HEK293 (cell line): Measurements from ENCODE around the gene LRRN4CL.

Source experiments
- CTCF ChIA-PET: fragments of 350-600 bp; formaldehyde crosslinking; extraction: SDS; loops from one replicate; lab custom pipeline; 2021; ENCODE audit warnings: antibody characterized with exemption; lab: Yijun Ruan, JAX
- POLR2A ChIA-PET: fragments of 300-600 bp; formaldehyde crosslinking; extraction: SDS; loops from one replicate; lab custom pipeline; 2020; ENCODE audit warnings: antibody characterized with exemption, inconsistent platforms; lab: Yijun Ruan, JAX
- H3K27ac ChIP-seq: fragments of 200-500 bp; sonication (Bioruptor generic); 2 replicates; pipeline ENCODE4 v1.5.1; 2014; ENCODE audit warnings: low read depth, low read length, control low read depth, inconsistent platforms; ENCODE audit errors: extremely low read depth
- H3K36me3 ChIP-seq, 2 experiments: fragments of 200-500 bp in 1 of 2; sonication (Bioruptor generic) in 1 of 2; 1 replicate in 1 of 2; 2 replicates in 1 of 2; pipeline ENCODE4 v1.5.1; 2014 to 2017; ENCODE audit warnings: inconsistent platforms in 2 of 2, low read length in 2 of 2; ENCODE audit not compliant: control insufficient read depth in 2 of 2, insufficient read depth in 1 of 2
- H3K4me1 ChIP-seq: fragments of 200-500 bp; sonication (Bioruptor generic); 2 replicates; pipeline ENCODE4 v1.5.1; 2014; ENCODE audit warnings: mild to moderate bottlenecking, low read length, inconsistent platforms; ENCODE audit not compliant: control insufficient read depth, insufficient read depth
- H3K4me3 ChIP-seq: 2 replicates; pipeline ENCODE4 v1.5.1; 2011; ENCODE audit warnings: low read depth, mild to moderate bottlenecking, control low read depth, low read length, moderate library complexity
- H3K9me3 ChIP-seq: fragments of 200-500 bp; sonication (Bioruptor generic); 2 replicates; pipeline ENCODE4 v1.5.1; 2014; ENCODE audit warnings: low read depth, low read length, inconsistent platforms; ENCODE audit not compliant: control insufficient read depth, insufficient read depth
- BCL11A ChIP-seq: fragments of 450-650 bp; formaldehyde crosslinking; IDR thresholded peaks from 2 replicates; pipeline ENCODE4 v1.5.1; 2016; ENCODE audit warnings: low read depth, missing biosample characterization, missing genetic modification characterization
- GLI2 ChIP-seq: fragments of 450-650 bp; formaldehyde crosslinking; IDR thresholded peaks from 2 replicates; pipeline ENCODE4; 2017; ENCODE audit warnings: missing biosample characterization, missing genetic modification characterization, low read depth, borderline replicate concordance
- KLF1 ChIP-seq: fragments of 450-650 bp; formaldehyde crosslinking; IDR thresholded peaks from 2 replicates; pipeline ENCODE4 v1.5.1; 2016; ENCODE audit warnings: missing biosample characterization, missing genetic modification characterization
- KLF9 ChIP-seq: fragments of 450-650 bp; formaldehyde crosslinking; IDR thresholded peaks from 2 replicates; pipeline ENCODE4 v1.5.1; 2016; ENCODE audit warnings: missing biosample characterization, missing genetic modification characterization, low read depth
- SP2 ChIP-seq: fragments of 450-650 bp; formaldehyde crosslinking; IDR thresholded peaks from 2 replicates; pipeline ENCODE4 v1.5.1; 2016; ENCODE audit warnings: missing biosample characterization, missing genetic modification characterization
- SP3 ChIP-seq: fragments of 450-650 bp; formaldehyde crosslinking; IDR thresholded peaks from 2 replicates; pipeline ENCODE4 v1.5.1; 2016; ENCODE audit warnings: missing biosample characterization, missing genetic modification characterization
- SP7 ChIP-seq: fragments of 450-650 bp; formaldehyde crosslinking; IDR thresholded peaks from 2 replicates; pipeline ENCODE4 v1.5.1; 2016; ENCODE audit warnings: missing biosample characterization, missing genetic modification characterization
- TCF7L2 ChIP-seq: IDR thresholded peaks from 2 replicates; pipeline ENCODE4 v1.6.1; 2011; ENCODE audit warnings: low read depth, mild to moderate bottlenecking, inconsistent platforms, low read length, moderate library complexity, borderline replicate concordance
- ZBTB17 ChIP-seq: fragments of 450-650 bp; formaldehyde crosslinking; IDR thresholded peaks from 2 replicates; pipeline ENCODE4 v1.5.1; 2016; ENCODE audit warnings: missing biosample characterization, missing genetic modification characterization
- ZBTB48 ChIP-seq: fragments of 450-650 bp; formaldehyde crosslinking; IDR thresholded peaks from 2 replicates; pipeline ENCODE4 v1.5.1; 2016; ENCODE audit warnings: missing biosample characterization, missing genetic modification characterization
- ZBTB8A ChIP-seq: fragments of 450-650 bp; formaldehyde crosslinking; IDR thresholded peaks from 2 replicates; pipeline ENCODE4 v1.5.1; 2016; ENCODE audit warnings: missing biosample characterization, missing genetic modification characterization
- ZEB2 ChIP-seq: fragments of 450-650 bp; formaldehyde crosslinking; IDR thresholded peaks from 2 replicates; pipeline ENCODE4 v1.5.1; 2016; ENCODE audit warnings: missing biosample characterization, missing genetic modification characterization
- ZFP37 ChIP-seq: fragments of 450-650 bp; formaldehyde crosslinking; IDR thresholded peaks from 2 replicates; pipeline ENCODE4 v1.5.1; 2016; ENCODE audit warnings: missing biosample characterization, missing genetic modification characterization
- ZNF114 ChIP-seq: fragments of 450-650 bp; formaldehyde crosslinking; IDR thresholded peaks from 2 replicates; pipeline ENCODE4 v1.5.0; 2017; ENCODE audit warnings: missing biosample characterization, missing genetic modification characterization
- ZNF16 ChIP-seq: fragments of 450-650 bp; formaldehyde crosslinking; IDR thresholded peaks from 2 replicates; pipeline ENCODE4 v1.5.1; 2016; ENCODE audit warnings: low read depth, missing biosample characterization, missing genetic modification characterization
- ZNF184 ChIP-seq: fragments of 450-650 bp; IDR thresholded peaks from 2 replicates; pipeline ENCODE4 v1.5.1; 2018; ENCODE audit warnings: missing biosample characterization, mild to moderate bottlenecking, missing genetic modification characterization
- ZNF221 ChIP-seq: fragments of 450-650 bp; formaldehyde crosslinking; IDR thresholded peaks from 2 replicates; pipeline ENCODE4 v1.5.1; 2017; ENCODE audit warnings: missing biosample characterization, missing genetic modification characterization, borderline replicate concordance
- ZNF311 ChIP-seq: fragments of 450-650 bp; formaldehyde crosslinking; IDR thresholded peaks from 2 replicates; pipeline ENCODE4 v1.5.1; 2017; ENCODE audit warnings: missing biosample characterization, missing genetic modification characterization, borderline replicate concordance
- ZNF521 ChIP-seq: fragments of 450-650 bp; formaldehyde crosslinking; IDR thresholded peaks from 2 replicates; pipeline ENCODE4 v1.5.1; 2017; ENCODE audit warnings: missing biosample characterization, mild to moderate bottlenecking, missing genetic modification characterization
- TF ChIP-seq, protein P1 (sequence below): fragments of 450-650 bp; formaldehyde crosslinking; IDR thresholded peaks from 2 replicates; pipeline ENCODE4 v1.5.1; 2016; ENCODE audit warnings: missing biosample characterization, missing genetic modification characterization
- TF ChIP-seq, protein P2 (sequence below): fragments of 450-650 bp; formaldehyde crosslinking; optimal IDR thresholded peaks from 2 replicates; pipeline ENCODE3; 2016; ENCODE audit warnings: missing biosample characterization, mild to moderate bottlenecking, missing genetic modification characterization
- TF ChIP-seq, protein P3 (sequence below): fragments of 450-650 bp; formaldehyde crosslinking; IDR thresholded peaks from 2 replicates; pipeline ENCODE4 v1.5.1; 2016; ENCODE audit warnings: missing biosample characterization, missing genetic modification characterization
- TF ChIP-seq, protein P4 (sequence below): fragments of 450-650 bp; formaldehyde crosslinking; IDR thresholded peaks from 2 replicates; pipeline ENCODE4 v1.5.1; 2017; ENCODE audit warnings: missing biosample characterization, missing genetic modification characterization
- TF ChIP-seq, protein P5 (sequence below): fragments of 450-650 bp; formaldehyde crosslinking; IDR thresholded peaks from 2 replicates; pipeline ENCODE4 v1.5.1; 2017; ENCODE audit warnings: missing biosample characterization, missing genetic modification characterization

LRRN4CL gene

DNA sequence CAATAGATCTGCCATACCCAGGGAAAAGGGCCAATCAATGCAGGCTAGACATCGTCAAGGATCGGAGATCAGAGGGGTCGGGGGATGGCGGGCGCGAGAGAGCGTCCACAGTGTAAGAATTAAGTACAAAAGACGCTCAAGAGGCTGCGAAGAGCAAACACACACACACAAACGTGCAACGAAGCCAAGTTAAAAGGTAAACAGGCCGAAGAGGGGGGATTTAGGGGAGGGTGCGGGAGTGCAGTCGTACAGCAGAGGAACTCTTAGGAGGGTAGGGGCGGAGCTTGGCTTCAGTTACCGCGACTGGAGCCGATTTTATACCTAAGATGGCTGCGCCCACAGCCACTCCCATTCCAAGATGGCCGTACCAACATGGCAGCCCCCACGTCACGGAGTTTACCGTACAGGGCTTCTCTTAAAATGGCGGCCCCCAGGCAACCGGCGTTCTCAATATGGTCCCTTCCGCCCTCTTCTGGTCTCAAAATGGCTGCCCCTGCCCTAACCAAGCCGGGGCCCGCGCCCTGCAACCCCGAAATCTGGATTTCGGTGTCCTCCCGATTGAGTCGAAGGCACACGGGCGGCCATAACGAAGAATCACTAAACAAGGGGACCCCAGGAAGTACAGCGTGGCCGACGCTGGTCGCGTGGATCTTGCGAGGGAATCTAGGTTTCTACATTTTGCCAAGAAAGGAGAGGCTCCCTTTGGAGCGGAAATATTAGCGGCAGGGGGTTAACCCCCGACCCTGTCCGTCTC is 20.1 kb upstream of the LRRN4CL start (continued):
- TF ChIP-seq ZBTB17 (tag by site-specific recombination) = peak; percentile 62; the same call in 1 of the 2 replicates
- TF ChIP-seq KLF9 = peak; percentile 62; the same call in 1 of the 2 replicates
- TF ChIP-seq SP3 (tag by site-specific recombination) = peak; percentile 71
- TF ChIP-seq, protein P1, sequence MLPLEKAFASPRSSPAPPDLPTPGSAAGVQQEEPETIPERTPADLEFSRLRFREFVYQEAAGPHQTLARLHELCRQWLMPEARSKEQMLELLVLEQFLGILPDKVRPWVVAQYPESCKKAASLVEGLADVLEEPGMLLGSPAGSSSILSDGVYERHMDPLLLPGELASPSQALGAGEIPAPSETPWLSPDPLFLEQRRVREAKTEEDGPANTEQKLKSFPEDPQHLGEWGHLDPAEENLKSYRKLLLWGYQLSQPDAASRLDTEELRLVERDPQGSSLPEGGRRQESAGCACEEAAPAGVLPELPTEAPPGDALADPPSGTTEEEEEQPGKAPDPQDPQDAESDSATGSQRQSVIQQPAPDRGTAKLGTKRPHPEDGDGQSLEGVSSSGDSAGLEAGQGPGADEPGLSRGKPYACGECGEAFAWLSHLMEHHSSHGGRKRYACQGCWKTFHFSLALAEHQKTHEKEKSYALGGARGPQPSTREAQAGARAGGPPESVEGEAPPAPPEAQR (tag by site-specific recombination) = no peak
- TF ChIP-seq TCF7L2 = no peak
- TF ChIP-seq, protein P2, sequence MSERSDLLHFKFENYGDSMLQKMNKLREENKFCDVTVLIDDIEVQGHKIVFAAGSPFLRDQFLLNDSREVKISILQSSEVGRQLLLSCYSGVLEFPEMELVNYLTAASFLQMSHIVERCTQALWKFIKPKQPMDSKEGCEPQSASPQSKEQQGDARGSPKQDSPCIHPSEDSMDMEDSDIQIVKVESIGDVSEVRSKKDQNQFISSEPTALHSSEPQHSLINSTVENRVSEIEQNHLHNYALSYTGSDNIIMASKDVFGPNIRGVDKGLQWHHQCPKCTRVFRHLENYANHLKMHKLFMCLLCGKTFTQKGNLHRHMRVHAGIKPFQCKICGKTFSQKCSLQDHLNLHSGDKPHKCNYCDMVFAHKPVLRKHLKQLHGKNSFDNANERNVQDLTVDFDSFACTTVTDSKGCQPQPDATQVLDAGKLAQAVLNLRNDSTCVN (tag by site-specific recombination) = peak; percentile 31
- TF ChIP-seq ZNF184 (tag by site-specific recombination) = no peak
- no peak for TF ChIP-seq ZNF311
- TF ChIP-seq ZBTB8A = peak; percentile 73
- TF ChIP-seq, protein P3, sequence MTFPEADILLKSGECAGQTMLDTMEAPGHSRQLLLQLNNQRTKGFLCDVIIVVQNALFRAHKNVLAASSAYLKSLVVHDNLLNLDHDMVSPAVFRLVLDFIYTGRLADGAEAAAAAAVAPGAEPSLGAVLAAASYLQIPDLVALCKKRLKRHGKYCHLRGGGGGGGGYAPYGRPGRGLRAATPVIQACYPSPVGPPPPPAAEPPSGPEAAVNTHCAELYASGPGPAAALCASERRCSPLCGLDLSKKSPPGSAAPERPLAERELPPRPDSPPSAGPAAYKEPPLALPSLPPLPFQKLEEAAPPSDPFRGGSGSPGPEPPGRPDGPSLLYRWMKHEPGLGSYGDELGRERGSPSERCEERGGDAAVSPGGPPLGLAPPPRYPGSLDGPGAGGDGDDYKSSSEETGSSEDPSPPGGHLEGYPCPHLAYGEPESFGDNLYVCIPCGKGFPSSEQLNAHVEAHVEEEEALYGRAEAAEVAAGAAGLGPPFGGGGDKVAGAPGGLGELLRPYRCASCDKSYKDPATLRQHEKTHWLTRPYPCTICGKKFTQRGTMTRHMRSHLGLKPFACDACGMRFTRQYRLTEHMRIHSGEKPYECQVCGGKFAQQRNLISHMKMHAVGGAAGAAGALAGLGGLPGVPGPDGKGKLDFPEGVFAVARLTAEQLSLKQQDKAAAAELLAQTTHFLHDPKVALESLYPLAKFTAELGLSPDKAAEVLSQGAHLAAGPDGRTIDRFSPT (tag by site-specific recombination) = no peak
- TF ChIP-seq BCL11A = no peak
- TF ChIP-seq ZNF521 (tag by site-specific recombination) = no peak

DNA sequence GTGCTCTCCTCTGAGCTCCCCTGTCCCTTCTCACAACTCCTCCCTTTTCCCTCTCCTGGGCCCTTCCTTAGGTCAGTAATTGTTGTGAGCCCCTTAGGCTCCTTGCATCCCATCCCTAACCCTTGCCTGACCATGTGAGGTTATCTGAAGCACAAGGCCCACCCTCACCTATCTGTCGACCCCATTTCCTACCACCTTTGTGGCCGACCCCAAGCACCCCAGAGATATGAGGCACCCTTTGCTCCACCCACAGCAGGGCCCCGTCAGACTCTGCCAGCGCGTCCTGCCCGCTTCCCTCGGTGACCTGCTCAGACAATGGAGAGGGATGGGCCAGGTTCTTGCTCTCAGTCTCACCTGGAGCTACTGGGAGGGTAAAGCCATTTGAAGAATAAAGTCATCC is 19.5 kb upstream of the LRRN4CL start:
- Histone ChIP-seq H3K36me3 (peaks cover 0 to 89% of the 10 kb centered on the region in 2 experiments; a peak in 1 of 3 replicates), H3K9me3 (no peaks in the 10 kb centered on the region), H3K27ac (no peak overlapping the region), H3K4me3 (no peak overlapping the region), H3K4me1 (peaks cover 3% of the 10 kb centered on the region; the same call in 1 of the 2 replicates)
- CTCF ChIA-PET = no interaction called here
- peak; percentile 48 for TF ChIP-seq ZBTB48 (tag by site-specific recombination)
- TF ChIP-seq SP7 = no peak
- POLR2A ChIA-PET = interaction anchor here (0.8 to 3.4 kb wide), 10 partner anchors 10 to 133 kb away, joined by 3 to 11 read pairs (median 4); partner anchors contain the start of genes C11orf98, CSKMT, HNRNPUL2 and LBHD1

DNA sequence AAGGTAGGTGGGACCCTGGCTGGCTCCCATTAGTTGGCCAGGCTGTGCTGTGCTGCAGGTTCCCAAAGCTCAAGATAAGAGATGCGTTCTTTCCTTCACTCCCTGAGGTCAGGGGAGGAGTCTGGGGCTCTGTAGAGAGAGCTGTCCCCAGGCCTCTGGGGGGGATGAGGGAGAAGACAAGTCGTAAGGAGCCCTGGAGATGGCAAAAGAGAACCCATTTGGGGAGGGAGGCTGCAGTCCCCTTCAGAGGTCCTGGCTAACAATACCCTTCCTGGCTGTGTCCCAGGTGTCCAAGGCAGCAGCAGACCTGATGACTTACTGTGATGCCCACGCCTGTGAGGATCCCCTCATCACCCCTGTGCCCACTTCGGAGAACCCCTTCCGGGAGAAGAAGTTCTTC is 19.1 kb upstream of the LRRN4CL start:
- Histone ChIP-seq H3K4me1 (peaks cover 3% of the 10 kb centered on the region; the same call in 1 of the 2 replicates), H3K9me3 (no peaks in the 10 kb centered on the region), H3K36me3 (peaks cover 0 to 89% of the 10 kb centered on the region in 2 experiments; a peak in 2 of 3 replicates), H3K4me3 (no peak overlapping the region), H3K27ac (no peak overlapping the region)
- no peak for TF ChIP-seq ZBTB8A
- TF ChIP-seq GLI2 = no peak
- no peak for TF ChIP-seq ZNF16 (tag by site-specific recombination)
- no peak for TF ChIP-seq ZFP37 (tag by site-specific recombination)
- TF ChIP-seq, protein P4, sequence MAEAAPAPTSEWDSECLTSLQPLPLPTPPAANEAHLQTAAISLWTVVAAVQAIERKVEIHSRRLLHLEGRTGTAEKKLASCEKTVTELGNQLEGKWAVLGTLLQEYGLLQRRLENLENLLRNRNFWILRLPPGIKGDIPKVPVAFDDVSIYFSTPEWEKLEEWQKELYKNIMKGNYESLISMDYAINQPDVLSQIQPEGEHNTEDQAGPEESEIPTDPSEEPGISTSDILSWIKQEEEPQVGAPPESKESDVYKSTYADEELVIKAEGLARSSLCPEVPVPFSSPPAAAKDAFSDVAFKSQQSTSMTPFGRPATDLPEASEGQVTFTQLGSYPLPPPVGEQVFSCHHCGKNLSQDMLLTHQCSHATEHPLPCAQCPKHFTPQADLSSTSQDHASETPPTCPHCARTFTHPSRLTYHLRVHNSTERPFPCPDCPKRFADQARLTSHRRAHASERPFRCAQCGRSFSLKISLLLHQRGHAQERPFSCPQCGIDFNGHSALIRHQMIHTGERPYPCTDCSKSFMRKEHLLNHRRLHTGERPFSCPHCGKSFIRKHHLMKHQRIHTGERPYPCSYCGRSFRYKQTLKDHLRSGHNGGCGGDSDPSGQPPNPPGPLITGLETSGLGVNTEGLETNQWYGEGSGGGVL (tag by site-specific recombination) = no peak
- no peak for TF ChIP-seq KLF1 (tag by site-specific recombination)
- TF ChIP-seq SP2 (tag by site-specific recombination) = no peak
- TF ChIP-seq ZEB2 (tag by site-specific recombination) = no peak
- TF ChIP-seq ZNF114 (tag by site-specific recombination) = no peak
- TF ChIP-seq ZNF221 (tag by site-specific recombination) = no peak
- TF ChIP-seq, protein P5, sequence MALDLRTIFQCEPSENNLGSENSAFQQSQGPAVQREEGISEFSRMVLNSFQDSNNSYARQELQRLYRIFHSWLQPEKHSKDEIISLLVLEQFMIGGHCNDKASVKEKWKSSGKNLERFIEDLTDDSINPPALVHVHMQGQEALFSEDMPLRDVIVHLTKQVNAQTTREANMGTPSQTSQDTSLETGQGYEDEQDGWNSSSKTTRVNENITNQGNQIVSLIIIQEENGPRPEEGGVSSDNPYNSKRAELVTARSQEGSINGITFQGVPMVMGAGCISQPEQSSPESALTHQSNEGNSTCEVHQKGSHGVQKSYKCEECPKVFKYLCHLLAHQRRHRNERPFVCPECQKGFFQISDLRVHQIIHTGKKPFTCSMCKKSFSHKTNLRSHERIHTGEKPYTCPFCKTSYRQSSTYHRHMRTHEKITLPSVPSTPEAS (tag by site-specific recombination) = no peak
- ChIA-PET CTCF (no interaction called here), POLR2A (interaction anchor here (0.8 to 3.4 kb wide), 10 partner anchors 10 to 133 kb away, joined by 3 to 15 read pairs (median 4); partner anchors contain the start of genes HNRNPUL2, LBHD1, TMEM179B and TUT1)
